ENCODE results near the gene MOSPD3. TPM values are rescaled to one million over a fixed set of nuclear protein-coding genes. Genes with fewer than 3 reads are reported as not detected.
A peak's percentile ranks its signal among the peaks of the same experiment; 100 is the strongest.

MOSPD3 gene
- total RNA-seq, 1 experiment from 2014 or later = 16.7 TPM

DNA sequence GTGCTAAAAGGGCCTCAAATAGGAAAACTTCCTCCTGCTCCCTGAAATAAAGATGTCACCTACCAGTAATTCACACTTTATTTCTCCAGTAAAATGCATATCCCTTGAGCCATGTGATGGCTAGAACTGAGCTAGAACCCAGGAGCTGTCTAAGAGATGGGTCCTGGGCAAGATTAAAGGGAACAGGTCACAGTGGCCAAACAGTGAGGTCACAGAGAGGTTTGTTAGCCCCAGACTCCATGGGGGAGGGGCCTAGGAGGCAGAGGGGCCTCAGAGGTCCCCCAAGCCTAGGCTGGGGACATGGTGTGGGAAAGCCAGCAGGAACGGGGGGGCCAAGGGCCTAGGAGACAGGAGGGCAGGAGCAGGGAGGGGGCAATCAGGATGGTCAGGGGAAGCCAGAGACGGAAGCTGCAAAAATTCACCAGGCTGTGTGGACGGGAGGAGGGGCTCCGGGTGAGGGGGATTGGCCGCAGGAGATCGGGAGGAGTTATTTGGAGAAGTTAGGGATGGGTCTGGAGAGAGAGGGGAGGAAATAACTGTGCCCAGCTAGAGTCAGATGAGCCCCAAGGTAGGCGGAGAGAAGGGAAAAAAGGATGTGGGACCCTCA is 22.9 kb upstream of the MOSPD3 start:
- Histone ChIP-seq H2AK5ac (ENCODE audit: insufficient read length, low read length) (no peak overlapping the region), H3K4ac (ENCODE audit: low read depth, low read length) (no peak overlapping the region), H2BK12ac (ENCODE audit: insufficient read length, low read depth, low read length) (no peak overlapping the region), H3K9ac (ENCODE audit: extremely low read depth, insufficient read length, low read length) (no peak overlapping the region), H4K20me1 (ENCODE audit: control insufficient read depth, insufficient read depth, insufficient read length) (no peaks in the 10 kb centered on the region), H2BK5ac (ENCODE audit: insufficient read length, low read length) (no peak overlapping the region), H3K27ac (ENCODE audit: insufficient read length, low read depth, low read length) (no peak overlapping the region), H3K4me2 (ENCODE audit: insufficient read depth, insufficient read length, low read length) (peak overlapping the region; percentile 29), H3K79me1 (ENCODE audit: insufficient read depth, low read depth, low read length, poor library complexity, severe bottlenecking) (no peaks in the 10 kb centered on the region), H3K27me3 (ENCODE audit: insufficient read depth, low read length) (no peaks in the 10 kb centered on the region), H3K56ac (ENCODE audit: insufficient read length, low read depth, low read length) (no peak overlapping the region), H3K4me1 (ENCODE audit: insufficient read depth, low read length) (peaks cover 3% of the 10 kb centered on the region; the same call in 1 of the 2 replicates), H2BK120ac (ENCODE audit: low read depth, low read length, poor library complexity, severe bottlenecking) (no peak overlapping the region), H4K8ac (replicated peaks; ENCODE audit: insufficient read length, low read depth, low read length) (no peak overlapping the region), H2BK20ac (ENCODE audit: low read depth, low read length, poor library complexity, severe bottlenecking) (no peak overlapping the region), H3T11ph (ENCODE audit: low read length) (no peak overlapping the region), H4K5ac (ENCODE audit: insufficient read length, low read depth, low read length) (no peak overlapping the region), H3K18ac (ENCODE audit: insufficient read length, low read depth, low read length) (no peak overlapping the region), H3K9me3 (ENCODE audit: control insufficient read depth, low read depth, low read length) (no peaks in the 10 kb centered on the region), H3K23me2 (ENCODE audit: insufficient read length, low read depth, low read length, poor library complexity, severe bottlenecking) (peaks cover 4% of the 10 kb centered on the region), H3K23ac (ENCODE audit: insufficient read length, low read depth, low read length) (no peak overlapping the region), H2BK15ac (ENCODE audit: low read depth, low read length) (no peak overlapping the region), H4K91ac (ENCODE audit: insufficient read length, low read depth, low read length) (no peak overlapping the region), H2AFZ (ENCODE audit: low read length) (no peak overlapping the region), H3K79me2 (ENCODE audit: insufficient read depth, low read length) (no peaks in the 10 kb centered on the region), H3K14ac (ENCODE audit: insufficient read depth, low read length) (peak overlapping the region; percentile 16; the same call in 1 of the 2 replicates)
- Mint-ChIP-seq H3K9me3 (no peaks in the 10 kb centered on the region), H3K27ac (no peak overlapping the region; a peak in 1 of 7 replicates), H3K36me3 (ENCODE audit: insufficient read depth in 1 of 3, low read depth in 3 of 3) (peaks cover 0 to 9% (median 0%) of the 10 kb centered on the region in 3 experiments; a peak in 1 of 7 replicates), H3K27me3 (ENCODE audit: low read depth) (peaks cover 40% of the 10 kb centered on the region), H3K4me3 (peak overlapping the region; percentile 5 to 28; a peak in 4 of 5 replicates), H3K4me1 (peaks cover 24 to 30% of the 10 kb centered on the region in 2 experiments)
- WGBS (ENCODE audit: extremely low coverage, insufficient read length, low lambda C conversion rate) = no CpG with 5 or more reads among the region's 7 CpGs
- peak; percentile 52 for DNase-seq
- TF ChIP-seq, protein P1, sequence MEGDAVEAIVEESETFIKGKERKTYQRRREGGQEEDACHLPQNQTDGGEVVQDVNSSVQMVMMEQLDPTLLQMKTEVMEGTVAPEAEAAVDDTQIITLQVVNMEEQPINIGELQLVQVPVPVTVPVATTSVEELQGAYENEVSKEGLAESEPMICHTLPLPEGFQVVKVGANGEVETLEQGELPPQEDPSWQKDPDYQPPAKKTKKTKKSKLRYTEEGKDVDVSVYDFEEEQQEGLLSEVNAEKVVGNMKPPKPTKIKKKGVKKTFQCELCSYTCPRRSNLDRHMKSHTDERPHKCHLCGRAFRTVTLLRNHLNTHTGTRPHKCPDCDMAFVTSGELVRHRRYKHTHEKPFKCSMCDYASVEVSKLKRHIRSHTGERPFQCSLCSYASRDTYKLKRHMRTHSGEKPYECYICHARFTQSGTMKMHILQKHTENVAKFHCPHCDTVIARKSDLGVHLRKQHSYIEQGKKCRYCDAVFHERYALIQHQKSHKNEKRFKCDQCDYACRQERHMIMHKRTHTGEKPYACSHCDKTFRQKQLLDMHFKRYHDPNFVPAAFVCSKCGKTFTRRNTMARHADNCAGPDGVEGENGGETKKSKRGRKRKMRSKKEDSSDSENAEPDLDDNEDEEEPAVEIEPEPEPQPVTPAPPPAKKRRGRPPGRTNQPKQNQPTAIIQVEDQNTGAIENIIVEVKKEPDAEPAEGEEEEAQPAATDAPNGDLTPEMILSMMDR (conservative IDR thresholded peaks at IDR 0.05) = no peak
